HEK293 (cell line): ENCODE results near the gene KIAA0319L.

Experiments
- CTCF ChIA-PET: fragments of 350-600 bp; formaldehyde crosslinking; extraction: SDS; loops from one replicate; lab custom pipeline; 2021; ENCODE audit warnings: antibody characterized with exemption; lab: Yijun Ruan, JAX
- POLR2A ChIA-PET: fragments of 300-600 bp; formaldehyde crosslinking; extraction: SDS; loops from one replicate; lab custom pipeline; 2020; ENCODE audit warnings: antibody characterized with exemption, inconsistent platforms; lab: Yijun Ruan, JAX
- H3K27ac ChIP-seq: fragments of 200-500 bp; sonication (Bioruptor generic); 2 replicates; pipeline ENCODE4 v1.5.1; 2014; ENCODE audit warnings: low read depth, low read length, control low read depth, inconsistent platforms; ENCODE audit errors: extremely low read depth
- H3K36me3 ChIP-seq, 2 experiments: fragments of 200-500 bp in 1 of 2; sonication (Bioruptor generic) in 1 of 2; 1 replicate in 1 of 2; 2 replicates in 1 of 2; pipeline ENCODE4 v1.5.1; 2014 to 2017; ENCODE audit warnings: inconsistent platforms in 2 of 2, low read length in 2 of 2; ENCODE audit not compliant: control insufficient read depth in 2 of 2, insufficient read depth in 1 of 2
- H3K4me1 ChIP-seq: fragments of 200-500 bp; sonication (Bioruptor generic); 2 replicates; pipeline ENCODE4 v1.5.1; 2014; ENCODE audit warnings: mild to moderate bottlenecking, low read length, inconsistent platforms; ENCODE audit not compliant: control insufficient read depth, insufficient read depth
- H3K4me3 ChIP-seq: 2 replicates; pipeline ENCODE4 v1.5.1; 2011; ENCODE audit warnings: low read depth, mild to moderate bottlenecking, control low read depth, low read length, moderate library complexity
- H3K9me3 ChIP-seq: fragments of 200-500 bp; sonication (Bioruptor generic); 2 replicates; pipeline ENCODE4 v1.5.1; 2014; ENCODE audit warnings: low read depth, low read length, inconsistent platforms; ENCODE audit not compliant: control insufficient read depth, insufficient read depth
- GLIS1 ChIP-seq: fragments of 450-650 bp; formaldehyde crosslinking; IDR thresholded peaks from 2 replicates; pipeline ENCODE4 v1.5.1; 2016; ENCODE audit warnings: missing biosample characterization, missing genetic modification characterization
- IKZF3 ChIP-seq: fragments of 450-650 bp; IDR thresholded peaks from 2 replicates; pipeline ENCODE4 v1.5.0; 2018; ENCODE audit warnings: missing biosample characterization, mild to moderate bottlenecking, missing genetic modification characterization, moderate library complexity
- SETDB1 ChIP-seq: IDR thresholded peaks from one replicate; pipeline ENCODE4 v1.6.1; 2017; ENCODE audit warnings: mild to moderate bottlenecking, low read length, moderate library complexity, mixed read lengths; ENCODE audit not compliant: insufficient read length
- SP3 ChIP-seq: fragments of 450-650 bp; formaldehyde crosslinking; IDR thresholded peaks from 2 replicates; pipeline ENCODE4 v1.5.1; 2016; ENCODE audit warnings: missing biosample characterization, missing genetic modification characterization
- ZNF138 ChIP-seq: fragments of 450-650 bp; formaldehyde crosslinking; IDR thresholded peaks from 2 replicates; pipeline ENCODE4 v1.5.1; 2016; ENCODE audit warnings: missing biosample characterization, missing genetic modification characterization, borderline replicate concordance
- ZNF146 ChIP-seq: fragments of 450-650 bp; formaldehyde crosslinking; IDR thresholded peaks from 2 replicates; pipeline ENCODE4 v1.5.1; 2016; ENCODE audit warnings: missing biosample characterization, missing genetic modification characterization
- ZNF169 ChIP-seq: fragments of 450-650 bp; formaldehyde crosslinking; IDR thresholded peaks from 2 replicates; pipeline ENCODE4 v1.5.1; 2016; ENCODE audit warnings: missing biosample characterization, missing genetic modification characterization
- ZNF184 ChIP-seq: fragments of 450-650 bp; IDR thresholded peaks from 2 replicates; pipeline ENCODE4 v1.5.1; 2018; ENCODE audit warnings: missing biosample characterization, mild to moderate bottlenecking, missing genetic modification characterization
- ZNF19 ChIP-seq: fragments of 450-650 bp; formaldehyde crosslinking; IDR thresholded peaks from 2 replicates; pipeline ENCODE4; 2016; ENCODE audit warnings: missing biosample characterization, missing genetic modification characterization, low read depth
- ZNF274 ChIP-seq, 2 experiments: fragments of 200-500 bp in 1 of 2; fragments of 450-650 bp in 1 of 2; sonication (Bioruptor generic) in 1 of 2; formaldehyde crosslinking in 1 of 2; IDR thresholded peaks; 2 replicates each; pipeline versions ENCODE4 v1.5.1 to v1.6.1; 2014 to 2016; ENCODE audit warnings: borderline replicate concordance in 1 of 2, inconsistent platforms in 1 of 2, low read length in 1 of 2, missing biosample characterization in 1 of 2, missing genetic modification characterization in 1 of 2
- ZNF544 ChIP-seq: fragments of 450-650 bp; formaldehyde crosslinking; IDR thresholded peaks from 2 replicates; pipeline ENCODE4 v1.5.0; 2017; ENCODE audit warnings: missing biosample characterization, missing genetic modification characterization
- ZNF660 ChIP-seq: fragments of 450-650 bp; IDR thresholded peaks from 2 replicates; pipeline ENCODE4 v1.5.1; 2018; ENCODE audit warnings: missing biosample characterization, mild to moderate bottlenecking, missing genetic modification characterization
- TF ChIP-seq, protein P1 (sequence below): fragments of 450-650 bp; formaldehyde crosslinking; IDR thresholded peaks from 2 replicates; pipeline ENCODE4 v1.5.1; 2016; ENCODE audit warnings: missing biosample characterization, missing genetic modification characterization
- TF ChIP-seq, protein P2 (sequence below): fragments of 450-650 bp; formaldehyde crosslinking; IDR thresholded peaks from 2 replicates; pipeline ENCODE4 v1.5.1; 2016; ENCODE audit warnings: missing biosample characterization, missing genetic modification characterization
- TF ChIP-seq, protein P3 (sequence below): fragments of 450-650 bp; formaldehyde crosslinking; IDR thresholded peaks from 2 replicates; pipeline ENCODE4 v1.5.1; 2016; ENCODE audit warnings: missing biosample characterization, missing genetic modification characterization
- TF ChIP-seq, protein P4 (sequence below): fragments of 450-650 bp; formaldehyde crosslinking; IDR thresholded peaks from 2 replicates; pipeline ENCODE4 v1.5.1; 2017; ENCODE audit warnings: missing biosample characterization, missing genetic modification characterization
- TF ChIP-seq, protein P5 (sequence below): fragments of 450-650 bp; formaldehyde crosslinking; IDR thresholded peaks from 2 replicates; pipeline ENCODE4 v1.5.1; 2016; ENCODE audit warnings: missing biosample characterization, missing genetic modification characterization

KIAA0319L gene

DNA sequence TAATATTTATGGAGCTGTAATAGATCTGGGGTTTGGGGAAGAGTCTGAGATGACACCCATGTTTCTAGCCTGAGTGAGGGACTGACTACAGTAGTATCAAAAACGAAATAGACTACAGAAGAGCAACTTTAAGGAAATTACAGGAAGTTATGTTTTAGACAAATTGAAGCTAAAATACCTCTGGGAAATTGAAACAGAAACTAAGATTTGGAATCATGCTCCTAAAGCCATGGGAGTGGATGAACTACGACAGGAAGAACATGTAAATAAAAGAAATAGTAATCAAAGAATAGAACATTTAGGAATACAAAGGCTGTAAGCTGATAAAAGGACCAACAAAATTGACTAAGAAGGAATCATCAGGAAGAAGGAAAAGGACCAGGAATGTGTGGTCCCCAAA is 68.9 kb downstream of the KIAA0319L start (continued):
- TF ChIP-seq, protein P1, sequence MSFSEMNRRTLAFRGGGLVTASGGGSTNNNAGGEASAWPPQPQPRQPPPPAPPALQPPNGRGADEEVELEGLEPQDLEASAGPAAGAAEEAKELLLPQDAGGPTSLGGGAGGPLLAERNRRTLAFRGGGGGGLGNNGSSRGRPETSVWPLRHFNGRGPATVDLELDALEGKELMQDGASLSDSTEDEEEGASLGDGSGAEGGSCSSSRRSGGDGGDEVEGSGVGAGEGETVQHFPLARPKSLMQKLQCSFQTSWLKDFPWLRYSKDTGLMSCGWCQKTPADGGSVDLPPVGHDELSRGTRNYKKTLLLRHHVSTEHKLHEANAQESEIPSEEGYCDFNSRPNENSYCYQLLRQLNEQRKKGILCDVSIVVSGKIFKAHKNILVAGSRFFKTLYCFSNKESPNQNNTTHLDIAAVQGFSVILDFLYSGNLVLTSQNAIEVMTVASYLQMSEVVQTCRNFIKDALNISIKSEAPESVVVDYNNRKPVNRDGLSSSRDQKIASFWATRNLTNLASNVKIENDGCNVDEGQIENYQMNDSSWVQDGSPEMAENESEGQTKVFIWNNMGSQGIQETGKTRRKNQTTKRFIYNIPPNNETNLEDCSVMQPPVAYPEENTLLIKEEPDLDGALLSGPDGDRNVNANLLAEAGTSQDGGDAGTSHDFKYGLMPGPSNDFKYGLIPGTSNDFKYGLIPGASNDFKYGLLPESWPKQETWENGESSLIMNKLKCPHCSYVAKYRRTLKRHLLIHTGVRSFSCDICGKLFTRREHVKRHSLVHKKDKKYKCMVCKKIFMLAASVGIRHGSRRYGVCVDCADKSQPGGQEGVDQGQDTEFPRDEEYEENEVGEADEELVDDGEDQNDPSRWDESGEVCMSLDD (tag by site-specific recombination) = no peak

DNA sequence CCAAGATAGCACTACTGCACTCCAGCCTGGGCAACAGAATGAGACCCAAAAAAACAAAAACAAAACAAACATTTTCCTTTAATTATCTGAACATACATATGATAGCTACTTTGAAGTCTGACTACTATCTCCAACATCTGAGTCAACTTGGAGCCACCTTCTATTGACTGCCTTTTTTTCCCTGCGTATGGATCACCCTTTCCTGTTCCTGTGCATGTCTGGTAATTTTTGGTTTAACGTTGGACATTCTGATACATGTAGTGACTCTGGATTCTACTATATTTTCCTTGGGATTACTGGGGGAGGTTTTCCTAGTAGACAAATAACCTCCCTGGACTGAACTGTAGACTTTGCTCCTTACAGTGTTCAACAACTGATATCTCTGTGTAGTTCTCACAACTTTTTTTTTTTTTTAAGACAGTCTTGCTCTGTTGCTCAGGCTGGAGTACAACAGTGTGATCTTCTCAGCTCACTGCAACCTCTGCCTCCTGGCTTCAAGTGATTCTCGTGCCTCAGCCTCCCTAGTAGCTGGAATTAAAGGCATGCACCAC is 70.3 kb downstream of the KIAA0319L start:
- POLR2A ChIA-PET = no interaction called here
- TF ChIP-seq ZNF138 (no peak), GLIS1 (tag by site-specific recombination) (no peak), ZNF19 (tag by site-specific recombination) (no peak), ZNF146 (no peak), ZNF274 (IDR thresholded peaks at IDR 0.05; ENCODE audit: low read length) (no peak), ZNF274 (tag by site-specific recombination; IDR thresholded peaks at IDR 0.05; ENCODE audit: borderline replicate concordance) (no peak)
- TF ChIP-seq, protein P2, sequence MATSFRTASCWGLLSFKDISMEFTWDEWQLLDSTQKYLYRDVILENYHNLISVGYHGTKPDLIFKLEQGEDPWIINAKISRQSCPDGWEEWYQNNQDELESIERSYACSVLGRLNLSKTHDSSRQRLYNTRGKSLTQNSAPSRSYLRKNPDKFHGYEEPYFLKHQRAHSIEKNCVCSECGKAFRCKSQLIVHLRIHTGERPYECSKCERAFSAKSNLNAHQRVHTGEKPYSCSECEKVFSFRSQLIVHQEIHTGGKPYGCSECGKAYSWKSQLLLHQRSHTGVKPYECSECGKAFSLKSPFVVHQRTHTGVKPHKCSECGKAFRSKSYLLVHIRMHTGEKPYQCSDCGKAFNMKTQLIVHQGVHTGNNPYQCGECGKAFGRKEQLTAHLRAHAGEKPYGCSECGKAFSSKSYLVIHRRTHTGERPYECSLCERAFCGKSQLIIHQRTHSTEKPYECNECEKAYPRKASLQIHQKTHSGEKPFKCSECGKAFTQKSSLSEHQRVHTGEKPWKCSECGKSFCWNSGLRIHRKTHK = peak; percentile 91
- TF ChIP-seq, all 188 proteins: peak for 1
- Histone ChIP-seq H3K27ac (no peak overlapping the region), H3K9me3 (no peaks in the 10 kb centered on the region), H3K36me3 (no peaks in the 10 kb centered on the region), H3K4me3 (no peak overlapping the region), H3K4me1 (no peaks in the 10 kb centered on the region)
- CTCF ChIA-PET = interaction anchor here (0.7 to 2.2 kb wide), 2 partner anchors 9 to 36 kb away, joined by 3 to 7 read pairs; no protein-coding TSS in a partner anchor

DNA sequence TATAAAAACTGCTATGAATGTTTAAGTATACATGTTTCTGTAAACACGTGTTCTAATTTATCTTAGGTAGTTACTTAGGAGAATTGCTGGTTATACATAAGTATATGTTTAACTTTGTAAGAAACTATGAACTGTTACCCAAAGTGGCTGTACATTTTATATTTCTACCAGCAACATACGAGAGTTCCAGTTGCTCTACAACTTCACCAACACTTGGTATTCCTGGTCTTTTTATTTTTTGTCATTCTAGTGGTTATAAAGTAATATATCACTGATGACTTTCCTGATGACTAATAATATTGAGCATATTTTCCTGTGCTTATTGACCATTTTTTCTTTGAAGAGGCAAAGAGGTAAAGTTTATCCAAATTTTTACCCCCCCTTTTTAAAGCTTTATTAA is 76.0 kb downstream of the KIAA0319L start:
- no peaks in the 10 kb centered on the region for H3K4me1 ChIP-seq
- H3K27ac ChIP-seq = no peak overlapping the region
- no peak overlapping the region for H3K4me3 ChIP-seq
- POLR2A ChIA-PET = no interaction called here
- peaks cover 0 to 9% of the 10 kb centered on the region in 2 experiments; a peak in 2 of 3 replicates for H3K36me3 ChIP-seq
- no peaks in the 10 kb centered on the region for H3K9me3 ChIP-seq
- TF ChIP-seq, protein P3, sequence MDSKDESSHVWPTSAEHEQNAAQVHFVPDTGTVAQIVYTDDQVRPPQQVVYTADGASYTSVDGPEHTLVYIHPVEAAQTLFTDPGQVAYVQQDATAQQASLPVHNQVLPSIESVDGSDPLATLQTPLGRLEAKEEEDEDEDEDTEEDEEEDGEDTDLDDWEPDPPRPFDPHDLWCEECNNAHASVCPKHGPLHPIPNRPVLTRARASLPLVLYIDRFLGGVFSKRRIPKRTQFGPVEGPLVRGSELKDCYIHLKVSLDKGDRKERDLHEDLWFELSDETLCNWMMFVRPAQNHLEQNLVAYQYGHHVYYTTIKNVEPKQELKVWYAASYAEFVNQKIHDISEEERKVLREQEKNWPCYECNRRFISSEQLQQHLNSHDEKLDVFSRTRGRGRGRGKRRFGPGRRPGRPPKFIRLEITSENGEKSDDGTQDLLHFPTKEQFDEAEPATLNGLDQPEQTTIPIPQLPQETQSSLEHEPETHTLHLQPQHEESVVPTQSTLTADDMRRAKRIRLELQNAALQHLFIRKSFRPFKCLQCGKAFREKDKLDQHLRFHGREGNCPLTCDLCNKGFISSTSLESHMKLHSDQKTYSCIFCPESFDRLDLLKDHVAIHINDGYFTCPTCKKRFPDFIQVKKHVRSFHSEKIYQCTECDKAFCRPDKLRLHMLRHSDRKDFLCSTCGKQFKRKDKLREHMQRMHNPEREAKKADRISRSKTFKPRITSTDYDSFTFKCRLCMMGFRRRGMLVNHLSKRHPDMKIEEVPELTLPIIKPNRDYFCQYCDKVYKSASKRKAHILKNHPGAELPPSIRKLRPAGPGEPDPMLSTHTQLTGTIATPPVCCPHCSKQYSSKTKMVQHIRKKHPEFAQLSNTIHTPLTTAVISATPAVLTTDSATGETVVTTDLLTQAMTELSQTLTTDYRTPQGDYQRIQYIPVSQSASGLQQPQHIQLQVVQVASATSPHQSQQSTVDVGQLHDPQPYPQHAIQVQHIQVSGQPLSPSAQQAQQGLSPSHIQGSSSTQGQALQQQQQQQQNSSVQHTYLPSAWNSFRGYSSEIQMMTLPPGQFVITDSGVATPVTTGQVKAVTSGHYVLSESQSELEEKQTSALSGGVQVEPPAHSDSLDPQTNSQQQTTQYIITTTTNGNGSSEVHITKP (tag by site-specific recombination) = no peak
- TF ChIP-seq SETDB1 = peak; percentile 33
- TF ChIP-seq ZNF184 (tag by site-specific recombination) = peak; percentile 99
- TF ChIP-seq, all 188 proteins: peak for 2
- CTCF ChIA-PET = no interaction called here

DNA sequence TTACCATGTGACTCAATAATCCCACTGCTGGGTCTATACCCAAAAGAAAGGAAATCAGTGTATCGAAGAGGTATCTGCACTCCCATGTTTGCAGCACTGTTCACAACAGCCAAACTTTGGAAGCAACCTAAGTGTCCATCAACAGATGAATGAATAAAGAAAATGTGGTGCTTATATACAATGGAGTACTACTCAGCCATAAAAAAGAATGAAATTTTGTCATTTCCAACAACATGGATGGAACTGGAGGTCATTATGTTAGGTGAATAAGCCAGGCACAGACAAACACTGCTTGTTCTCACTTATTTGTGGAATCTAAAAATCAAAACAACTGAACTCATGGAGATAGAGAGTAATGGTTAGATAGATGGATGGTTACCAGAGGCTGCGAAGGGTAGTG is 79.3 kb downstream of the KIAA0319L start:
- TF ChIP-seq, protein P4, sequence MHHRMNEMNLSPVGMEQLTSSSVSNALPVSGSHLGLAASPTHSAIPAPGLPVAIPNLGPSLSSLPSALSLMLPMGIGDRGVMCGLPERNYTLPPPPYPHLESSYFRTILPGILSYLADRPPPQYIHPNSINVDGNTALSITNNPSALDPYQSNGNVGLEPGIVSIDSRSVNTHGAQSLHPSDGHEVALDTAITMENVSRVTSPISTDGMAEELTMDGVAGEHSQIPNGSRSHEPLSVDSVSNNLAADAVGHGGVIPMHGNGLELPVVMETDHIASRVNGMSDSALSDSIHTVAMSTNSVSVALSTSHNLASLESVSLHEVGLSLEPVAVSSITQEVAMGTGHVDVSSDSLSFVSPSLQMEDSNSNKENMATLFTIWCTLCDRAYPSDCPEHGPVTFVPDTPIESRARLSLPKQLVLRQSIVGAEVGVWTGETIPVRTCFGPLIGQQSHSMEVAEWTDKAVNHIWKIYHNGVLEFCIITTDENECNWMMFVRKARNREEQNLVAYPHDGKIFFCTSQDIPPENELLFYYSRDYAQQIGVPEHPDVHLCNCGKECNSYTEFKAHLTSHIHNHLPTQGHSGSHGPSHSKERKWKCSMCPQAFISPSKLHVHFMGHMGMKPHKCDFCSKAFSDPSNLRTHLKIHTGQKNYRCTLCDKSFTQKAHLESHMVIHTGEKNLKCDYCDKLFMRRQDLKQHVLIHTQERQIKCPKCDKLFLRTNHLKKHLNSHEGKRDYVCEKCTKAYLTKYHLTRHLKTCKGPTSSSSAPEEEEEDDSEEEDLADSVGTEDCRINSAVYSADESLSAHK = no peak
- no peak for TF ChIP-seq SP3 (tag by site-specific recombination)
- TF ChIP-seq ZNF544 (tag by site-specific recombination) = no peak
- TF ChIP-seq, protein P5, sequence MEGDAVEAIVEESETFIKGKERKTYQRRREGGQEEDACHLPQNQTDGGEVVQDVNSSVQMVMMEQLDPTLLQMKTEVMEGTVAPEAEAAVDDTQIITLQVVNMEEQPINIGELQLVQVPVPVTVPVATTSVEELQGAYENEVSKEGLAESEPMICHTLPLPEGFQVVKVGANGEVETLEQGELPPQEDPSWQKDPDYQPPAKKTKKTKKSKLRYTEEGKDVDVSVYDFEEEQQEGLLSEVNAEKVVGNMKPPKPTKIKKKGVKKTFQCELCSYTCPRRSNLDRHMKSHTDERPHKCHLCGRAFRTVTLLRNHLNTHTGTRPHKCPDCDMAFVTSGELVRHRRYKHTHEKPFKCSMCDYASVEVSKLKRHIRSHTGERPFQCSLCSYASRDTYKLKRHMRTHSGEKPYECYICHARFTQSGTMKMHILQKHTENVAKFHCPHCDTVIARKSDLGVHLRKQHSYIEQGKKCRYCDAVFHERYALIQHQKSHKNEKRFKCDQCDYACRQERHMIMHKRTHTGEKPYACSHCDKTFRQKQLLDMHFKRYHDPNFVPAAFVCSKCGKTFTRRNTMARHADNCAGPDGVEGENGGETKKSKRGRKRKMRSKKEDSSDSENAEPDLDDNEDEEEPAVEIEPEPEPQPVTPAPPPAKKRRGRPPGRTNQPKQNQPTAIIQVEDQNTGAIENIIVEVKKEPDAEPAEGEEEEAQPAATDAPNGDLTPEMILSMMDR (tag by site-specific recombination) = no peak
- TF ChIP-seq ZNF146 = peak; percentile 93
- no peak for TF ChIP-seq ZNF169
- TF ChIP-seq IKZF3 = no peak
- no peak for TF ChIP-seq ZNF660
- TF ChIP-seq, all 188 proteins: peak for 1
- H3K36me3 ChIP-seq = peaks cover 4 to 27% of the 10 kb centered on the region in 2 experiments
- H3K27ac ChIP-seq = no peak overlapping the region
- ChIA-PET CTCF (no interaction called here), POLR2A (no interaction called here)
- H3K4me3 ChIP-seq = no peak overlapping the region
- no peaks in the 10 kb centered on the region; the same call in 1 of the 2 replicates for H3K4me1 ChIP-seq
- no peaks in the 10 kb centered on the region for H3K9me3 ChIP-seq
